Osteocyte (in vitro differentiated cells): ENCODE measurements around the gene PGAP3. TPM values are rescaled to one million over a fixed set of nuclear protein-coding genes. Genes with fewer than 3 reads are reported as not detected.

Source experiments
- DNase-seq: peaks from one replicate; pipeline ENCODE4 v3.0.0; 2021; ENCODE audit warnings: mixed read lengths; ENCODE audit not compliant: unreplicated experiment; ENCODE audit errors: extremely low spot score
- H3K27ac Mint-ChIP-seq: one replicate; pipeline ENCODE4 v1.8.0; 2021; ENCODE audit warnings: mild to moderate bottlenecking, mixed read lengths; ENCODE audit not compliant: unreplicated experiment
- H3K27me3 Mint-ChIP-seq: one replicate; pipeline ENCODE4 v1.8.0; 2021; ENCODE audit warnings: mixed read lengths; ENCODE audit not compliant: unreplicated experiment
- H3K36me3 Mint-ChIP-seq: one replicate; pipeline ENCODE4 v1.8.0; 2021; ENCODE audit warnings: mixed read lengths; ENCODE audit not compliant: unreplicated experiment
- H3K4me1 Mint-ChIP-seq: one replicate; pipeline ENCODE4 v1.8.0; 2021; ENCODE audit warnings: mixed read lengths; ENCODE audit not compliant: unreplicated experiment
- H3K4me3 Mint-ChIP-seq: one replicate; pipeline ENCODE4 v1.8.0; 2021; ENCODE audit warnings: mild to moderate bottlenecking, moderate library complexity, mixed read lengths; ENCODE audit not compliant: unreplicated experiment
- H3K9me3 Mint-ChIP-seq: one replicate; pipeline ENCODE4 v1.8.0; 2021; ENCODE audit warnings: mixed read lengths; ENCODE audit not compliant: unreplicated experiment
- total RNA-seq: library from RNA; stranded (reverse); gene quantifications from 2 replicates; pipeline ENCODE4 v1.2.1, GENCODE V29; 2021
- TF ChIP-seq, protein P1 (sequence below): fragments of 200-600 bp; sonication (generic); IDR thresholded peaks from 2 replicates; pipeline ENCODE4 v1.5.0; 2021; ENCODE audit warnings: antibody characterized with exemption, mild to moderate bottlenecking, moderate library complexity

The PGAP3 gene
- total RNA-seq, 1 donor from 2014 or later, result 33.8 TPM

DNA sequence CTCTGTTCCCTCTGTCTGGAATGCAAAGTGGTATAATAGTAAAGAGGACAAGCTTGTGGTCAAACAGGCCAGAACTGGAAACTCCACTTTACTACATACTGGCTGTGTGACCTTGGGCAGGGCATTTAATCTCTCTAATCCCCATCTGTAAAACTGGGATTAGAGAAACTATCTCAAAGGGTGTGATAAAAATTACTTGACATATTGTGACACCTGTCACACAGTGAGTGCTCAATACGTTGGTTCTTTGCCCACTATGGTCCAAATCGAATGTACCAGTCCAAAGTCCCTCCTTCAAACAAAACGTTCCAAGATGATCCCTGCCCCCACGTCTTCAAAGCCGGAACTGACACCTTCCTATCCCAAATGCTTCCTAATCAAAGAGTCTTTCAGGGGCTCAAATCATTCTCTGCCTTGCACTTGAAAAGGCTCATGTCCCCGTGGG is 734 bp downstream of the PGAP3 start:
- no peak for DNase-seq
- TF ChIP-seq, protein P1, sequence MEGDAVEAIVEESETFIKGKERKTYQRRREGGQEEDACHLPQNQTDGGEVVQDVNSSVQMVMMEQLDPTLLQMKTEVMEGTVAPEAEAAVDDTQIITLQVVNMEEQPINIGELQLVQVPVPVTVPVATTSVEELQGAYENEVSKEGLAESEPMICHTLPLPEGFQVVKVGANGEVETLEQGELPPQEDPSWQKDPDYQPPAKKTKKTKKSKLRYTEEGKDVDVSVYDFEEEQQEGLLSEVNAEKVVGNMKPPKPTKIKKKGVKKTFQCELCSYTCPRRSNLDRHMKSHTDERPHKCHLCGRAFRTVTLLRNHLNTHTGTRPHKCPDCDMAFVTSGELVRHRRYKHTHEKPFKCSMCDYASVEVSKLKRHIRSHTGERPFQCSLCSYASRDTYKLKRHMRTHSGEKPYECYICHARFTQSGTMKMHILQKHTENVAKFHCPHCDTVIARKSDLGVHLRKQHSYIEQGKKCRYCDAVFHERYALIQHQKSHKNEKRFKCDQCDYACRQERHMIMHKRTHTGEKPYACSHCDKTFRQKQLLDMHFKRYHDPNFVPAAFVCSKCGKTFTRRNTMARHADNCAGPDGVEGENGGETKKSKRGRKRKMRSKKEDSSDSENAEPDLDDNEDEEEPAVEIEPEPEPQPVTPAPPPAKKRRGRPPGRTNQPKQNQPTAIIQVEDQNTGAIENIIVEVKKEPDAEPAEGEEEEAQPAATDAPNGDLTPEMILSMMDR, result no peak
- Mint-ChIP-seq H3K9me3 (no peaks in the 10 kb centered on the region), H3K27me3 (no peaks in the 10 kb centered on the region), H3K4me1 (peaks cover 21% of the 10 kb centered on the region), H3K4me3 (peak overlapping the region; percentile 97), H3K27ac (peak overlapping the region; percentile 99), H3K36me3 (peaks cover 9% of the 10 kb centered on the region)

DNA sequence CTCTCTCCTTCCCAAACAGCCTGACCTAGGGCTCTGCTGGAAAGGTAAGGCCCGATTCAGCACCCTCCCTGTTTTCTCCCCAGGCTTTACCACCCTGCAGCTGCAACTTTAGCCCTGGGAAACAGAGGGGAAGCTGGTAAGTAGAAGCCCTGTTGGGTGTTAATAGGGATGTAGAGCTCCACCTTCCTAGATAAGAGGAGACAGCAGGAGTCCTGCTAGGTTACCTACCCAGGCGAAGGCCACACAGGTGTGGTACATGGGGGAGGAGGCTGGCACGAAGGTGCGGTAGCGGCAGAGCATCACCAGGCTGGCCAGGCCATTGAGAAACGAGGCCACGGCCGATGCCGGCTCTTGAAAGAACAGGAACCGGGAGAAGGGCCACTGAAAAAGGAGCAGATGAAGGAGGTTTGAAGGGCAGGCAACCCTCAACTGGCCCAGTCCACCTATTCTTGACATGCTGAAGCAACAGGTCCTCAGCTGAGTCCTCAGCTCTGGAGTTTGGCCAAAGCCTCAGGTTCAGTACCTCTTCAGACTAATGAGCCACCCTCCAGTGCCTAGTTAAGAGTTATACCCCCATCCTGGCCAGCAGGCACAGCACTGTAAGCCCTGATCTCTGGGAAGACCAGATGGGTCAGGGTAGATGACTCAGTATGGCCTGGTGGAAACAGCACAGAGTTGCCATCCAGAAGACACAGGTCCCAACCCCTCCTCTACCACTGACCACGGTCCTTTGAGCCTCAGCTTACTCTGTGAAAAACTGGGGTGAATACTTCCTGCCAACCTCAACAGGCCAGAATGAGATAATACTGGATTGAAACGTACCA is 3.3 kb downstream of the PGAP3 start:
- peaks cover 21% of the 10 kb centered on the region for H3K4me1 Mint-ChIP-seq
- no peak overlapping the region for H3K4me3 Mint-ChIP-seq
- TF ChIP-seq, protein P1, result no peak
- H3K27ac Mint-ChIP-seq, result no peak overlapping the region
- no peaks in the 10 kb centered on the region for H3K9me3 Mint-ChIP-seq
- no peak for DNase-seq
- H3K27me3 Mint-ChIP-seq, result no peaks in the 10 kb centered on the region
- H3K36me3 Mint-ChIP-seq, result peaks cover 16% of the 10 kb centered on the region

DNA sequence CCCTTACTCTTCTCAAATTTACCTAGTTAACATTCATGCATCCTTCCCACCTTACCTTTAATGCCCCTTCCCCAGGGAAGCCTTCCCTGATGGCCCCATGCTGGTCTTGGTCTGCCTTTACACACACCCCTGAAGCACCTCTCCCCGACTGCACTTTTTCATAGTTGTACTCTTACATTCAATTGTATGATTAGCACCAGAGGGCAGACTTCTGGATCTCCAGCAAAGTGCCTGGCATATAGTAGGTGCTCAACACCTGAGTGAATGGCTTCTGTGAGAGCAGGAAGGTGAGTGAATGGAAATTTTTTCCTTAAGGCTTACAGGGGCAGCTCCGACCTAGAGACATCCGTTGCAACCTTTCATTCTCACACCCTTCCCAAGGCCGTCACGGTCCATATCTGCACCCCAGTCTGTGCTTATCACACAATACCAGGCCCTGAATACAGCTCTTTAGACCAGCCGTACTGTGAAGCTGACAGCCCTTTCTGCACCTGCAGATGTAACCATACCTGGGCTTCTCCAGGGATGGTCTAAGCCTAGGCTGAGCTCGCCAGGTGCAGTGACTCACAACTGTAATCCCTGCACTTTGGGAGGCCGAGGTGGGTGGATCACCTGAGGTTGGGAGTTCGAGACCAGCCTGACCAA is 4.4 kb downstream of the PGAP3 start:
- peaks cover 16% of the 10 kb centered on the region for H3K36me3 Mint-ChIP-seq
- no peaks in the 10 kb centered on the region for H3K27me3 Mint-ChIP-seq
- DNase-seq, result no peak
- peaks cover 17% of the 10 kb centered on the region for H3K4me1 Mint-ChIP-seq
- TF ChIP-seq, protein P1, result no peak
- no peak overlapping the region for H3K4me3 Mint-ChIP-seq
- no peak overlapping the region for H3K27ac Mint-ChIP-seq
- H3K9me3 Mint-ChIP-seq, result no peaks in the 10 kb centered on the region

DNA sequence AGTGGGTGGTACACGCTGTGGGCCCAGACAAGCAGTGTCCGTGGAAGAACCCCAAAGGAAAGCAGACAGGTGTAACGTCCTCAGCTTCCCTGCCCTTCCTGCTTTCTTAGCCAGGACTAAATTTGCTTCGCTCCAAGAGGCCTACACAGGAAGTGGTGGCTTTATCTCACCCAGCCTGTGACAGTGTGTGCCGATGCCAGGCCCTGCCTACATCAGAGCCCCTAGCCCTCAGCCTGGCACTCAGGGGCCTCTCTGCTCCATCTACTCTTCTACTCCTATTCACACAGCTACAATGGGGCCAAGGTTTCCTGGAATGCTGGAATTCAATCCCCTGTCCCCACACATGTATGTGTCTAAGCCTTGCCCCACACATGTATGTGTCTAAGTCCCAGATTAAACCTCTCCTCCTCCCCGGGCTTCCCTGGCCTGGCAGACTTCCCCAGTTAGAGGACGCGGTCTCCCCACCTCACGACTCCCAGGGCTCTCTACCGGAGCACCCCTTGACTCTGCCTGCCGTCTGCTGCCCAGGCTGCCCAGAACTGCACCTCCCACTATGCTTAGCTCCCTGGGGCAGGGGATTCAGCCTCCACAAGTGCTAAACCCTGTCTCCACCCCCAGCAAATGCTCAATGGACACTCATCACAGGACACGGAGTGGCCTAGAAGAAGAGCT is 8.2 kb downstream of the PGAP3 start:
- TF ChIP-seq, protein P1, result no peak

More for the DNA sequence above, 8.2 kb downstream of the PGAP3 start:
- H3K9me3 Mint-ChIP-seq, result no peaks in the 10 kb centered on the region
- H3K36me3 Mint-ChIP-seq, result peaks cover 13% of the 10 kb centered on the region
- no peak for DNase-seq
- H3K27ac Mint-ChIP-seq, result no peak overlapping the region
- no peak overlapping the region for H3K4me3 Mint-ChIP-seq
- H3K27me3 Mint-ChIP-seq, result no peaks in the 10 kb centered on the region
- H3K4me1 Mint-ChIP-seq, result peaks cover 39% of the 10 kb centered on the region
